Pancreas (tissue), 10 donors: ENCODE measurements around the gene UBAC2. TPM values are rescaled to one million over a fixed set of nuclear protein-coding genes. Genes with fewer than 3 reads are reported as not detected.

Experiments used
- ATAC-seq, 4 donors: fragments of 200-7000 bp; cut with Tn5 transposase; one replicate each; pipeline versions ENCODE4 v1.8.0 to v1.9.1; 2020; ENCODE audit warnings: mild to moderate bottlenecking in 4 of 4, moderate library complexity in 4 of 4
- DNase-seq, 6 donors: peaks; one replicate each; pipeline ENCODE4 v3.0.0-alpha.2; 2020
- FAIRE-seq: peaks from 2 replicates; lab custom pipeline; 2012; peaks lifted over from hg19 to GRCh38; lab: Jason Lieb, UNC
- H3K27ac ChIP-seq, 4 donors: fragments of 200-600 bp; sonication (generic); 1 replicate in 3 of 4; 2 replicates in 1 of 4; pipeline versions ENCODE4 v1.5.0 to v1.8.0; 2020
- H3K27me3 ChIP-seq, 4 donors: fragments of 200-600 bp; one replicate each; pipeline ENCODE4 v1.8.0; 2021
- H3K36me3 ChIP-seq, 3 donors: fragments of 200-600 bp; sonication (generic) in 1 of 3; one replicate each; pipeline versions ENCODE4 v1.5.0 to v1.8.0; 2020 to 2021
- H3K4me1 ChIP-seq, 3 donors: fragments of 200-600 bp; one replicate each; pipeline ENCODE4 v1.8.0; 2021
- H3K4me3 ChIP-seq, 4 donors: fragments of 200-600 bp; sonication (generic) in 2 of 4; one replicate each; pipeline versions ENCODE4 v1.5.0 to v1.8.0; 2020 to 2021
- H3K9me3 ChIP-seq, 4 donors: fragments of 200-600 bp; one replicate each; pipeline ENCODE4 v1.8.0; 2021
- WGBS, 2 donors: extraction: QIAGEN DNeasy Blood & Tissue Kit; methylation state at CpG; one replicate each; pipeline ENCODE4 v1.1.7; 2013; 5-methylcytosine and 5-hydroxymethylcytosine counted together
- intact Hi-C, 3 donors: fragments of 100-400 bp; cut with DNase I; formaldehyde crosslinking; loops; one replicate each; pipeline versions ENCODE4 v1.11.1 to v1.14.2; 2022
- polyA plus RNA-seq, 2 donors: library from polyadenylated mRNA; stranded (reverse); fragments of 200-250 nt; gene quantifications; one replicate each; pipeline ENCODE4 v1.2.3, GENCODE V29; 2013
- total RNA-seq, 6 donors: library from RNA; stranded (reverse); fragmentation: NEBNext Ultra II Directional in 4 of 6; extraction: Animal tissue kit (Norgen Biotek cat#: 25700) in 4 of 6; gene quantifications; one replicate each; pipeline versions ENCODE4 v1.2.1 to v1.2.4, GENCODE V29; 2021 to 2023
- TF ChIP-seq, protein P1 (sequence below), 4 donors: fragments of 200-600 bp; sonication (generic) in 3 of 4; IDR thresholded peaks; one replicate each; pipeline versions ENCODE4 v1.5.0 to v1.8.0; 2021; ENCODE audit warnings: antibody characterized with exemption in 4 of 4
- donor health status: healthy with polysubstance abuse.
- donor health status: DM: no; HTN: no; CAD: no; lungs with moderate emphysema.
- donor health status: DM: no; HTN: no; CAD: no.
- donor health status: control.
- donor health status: control.
- donor health status: Bipolar disorder and iron deficiency.
- donor health status: DM: yes; HTN: yes; CAD: no.
- donor health status: DM: no; HTN: no; CAD: no.
- donor health status: DM: no; HTN: no; CAD: no.
- donor health status: DM: yes; HTN: yes; CAD: no.

Gene UBAC2
- total and polyA plus RNA-seq, 8 donors: 17.5 to 29.5 (median 26.9) TPM

DNA sequence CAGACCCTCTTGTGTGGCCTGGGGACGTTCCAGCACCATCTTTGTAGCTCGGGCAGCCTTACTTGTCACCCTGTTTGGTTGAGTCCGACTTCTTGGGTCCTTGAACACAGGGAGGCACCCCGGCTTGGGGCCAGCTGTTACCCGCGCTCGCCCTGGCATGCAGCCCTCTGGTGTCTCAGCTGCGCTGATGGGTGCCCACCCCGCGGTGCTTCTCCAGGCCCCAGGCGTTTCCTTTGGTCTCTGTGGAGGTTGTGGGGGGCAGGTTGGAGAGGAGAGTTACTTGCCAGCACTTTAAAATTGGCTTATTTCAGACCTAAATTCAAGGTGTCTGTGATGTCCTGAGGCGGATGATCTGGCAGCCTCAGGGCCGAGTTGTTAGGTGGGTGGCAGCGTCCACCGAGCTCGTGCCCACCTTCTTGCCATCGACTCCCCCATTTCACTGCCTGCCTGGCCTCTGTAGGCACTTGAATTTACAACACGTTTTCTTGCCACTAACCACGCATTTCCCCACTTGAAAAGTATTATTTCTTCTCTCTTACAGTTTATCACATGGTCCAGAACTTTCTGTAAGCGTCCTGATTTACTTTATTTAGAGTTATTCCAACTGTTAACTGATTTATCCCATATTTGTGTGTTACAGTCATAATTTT lies 16.9 kb downstream of the UBAC2 start:
- no peak for FAIRE-seq

DNA sequence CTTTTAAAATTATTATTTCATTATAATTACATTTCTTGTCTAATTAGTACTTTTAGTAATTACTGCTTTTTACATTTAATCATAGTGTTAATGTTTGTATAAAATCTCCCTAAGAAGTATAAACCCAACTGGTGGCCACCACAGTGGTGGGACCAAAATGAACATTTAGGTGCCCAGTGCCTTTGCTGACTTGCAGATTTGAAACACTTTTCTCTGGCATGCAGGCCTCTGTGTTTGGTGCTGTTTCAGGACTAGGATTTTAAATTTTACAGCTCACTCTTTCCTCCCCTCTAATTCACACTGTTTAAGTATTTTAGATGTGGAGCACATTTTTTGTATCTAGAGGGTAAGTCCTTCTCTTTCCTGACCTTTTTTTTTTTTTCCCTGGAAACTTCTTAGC lies 17.5 kb downstream of the UBAC2 start:
- H3K36me3 ChIP-seq: no peaks in the 10 kb centered on the region
- no peak overlapping the region for H3K4me3 ChIP-seq
- H3K4me1 ChIP-seq: peaks cover 10 to 28% (median 10%) of the 10 kb centered on the region in 3 donors
- DNase-seq (no peak), ATAC-seq (peak in 2 of 4 donors; percentile 25 to 34), FAIRE-seq (no peak)
- H3K27me3 ChIP-seq: no peaks in the 10 kb centered on the region
- intact Hi-C loops: no loop called here
- TF ChIP-seq, protein P1, sequence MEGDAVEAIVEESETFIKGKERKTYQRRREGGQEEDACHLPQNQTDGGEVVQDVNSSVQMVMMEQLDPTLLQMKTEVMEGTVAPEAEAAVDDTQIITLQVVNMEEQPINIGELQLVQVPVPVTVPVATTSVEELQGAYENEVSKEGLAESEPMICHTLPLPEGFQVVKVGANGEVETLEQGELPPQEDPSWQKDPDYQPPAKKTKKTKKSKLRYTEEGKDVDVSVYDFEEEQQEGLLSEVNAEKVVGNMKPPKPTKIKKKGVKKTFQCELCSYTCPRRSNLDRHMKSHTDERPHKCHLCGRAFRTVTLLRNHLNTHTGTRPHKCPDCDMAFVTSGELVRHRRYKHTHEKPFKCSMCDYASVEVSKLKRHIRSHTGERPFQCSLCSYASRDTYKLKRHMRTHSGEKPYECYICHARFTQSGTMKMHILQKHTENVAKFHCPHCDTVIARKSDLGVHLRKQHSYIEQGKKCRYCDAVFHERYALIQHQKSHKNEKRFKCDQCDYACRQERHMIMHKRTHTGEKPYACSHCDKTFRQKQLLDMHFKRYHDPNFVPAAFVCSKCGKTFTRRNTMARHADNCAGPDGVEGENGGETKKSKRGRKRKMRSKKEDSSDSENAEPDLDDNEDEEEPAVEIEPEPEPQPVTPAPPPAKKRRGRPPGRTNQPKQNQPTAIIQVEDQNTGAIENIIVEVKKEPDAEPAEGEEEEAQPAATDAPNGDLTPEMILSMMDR (IDR thresholded peaks at IDR 0.05): no peak
- no peaks in the 10 kb centered on the region for H3K9me3 ChIP-seq
- H3K27ac ChIP-seq: peak overlapping the region in 1 of 4 donors; percentile 2

More for the DNA sequence above, 16.9 kb downstream of the UBAC2 start:
- TF ChIP-seq, protein P1 (IDR thresholded peaks at IDR 0.05): no peak
- Histone ChIP-seq H3K4me1 (peaks cover 10 to 28% (median 10%) of the 10 kb centered on the region in 3 donors), H3K36me3 (no peaks in the 10 kb centered on the region), H3K4me3 (no peak overlapping the region), H3K27me3 (no peaks in the 10 kb centered on the region), H3K9me3 (no peaks in the 10 kb centered on the region), H3K27ac (peak overlapping the region in 1 of 4 donors; percentile 2)
- DNase-seq (peak in 2 of 6 donors; percentile 32 to 62), ATAC-seq (peak in 2 of 4 donors; percentile 38 to 39)
- 55 to 67% methylated on average over 20 of the region's 20 CpGs for WGBS, 2 donors
- intact Hi-C loops: no loop called here

DNA sequence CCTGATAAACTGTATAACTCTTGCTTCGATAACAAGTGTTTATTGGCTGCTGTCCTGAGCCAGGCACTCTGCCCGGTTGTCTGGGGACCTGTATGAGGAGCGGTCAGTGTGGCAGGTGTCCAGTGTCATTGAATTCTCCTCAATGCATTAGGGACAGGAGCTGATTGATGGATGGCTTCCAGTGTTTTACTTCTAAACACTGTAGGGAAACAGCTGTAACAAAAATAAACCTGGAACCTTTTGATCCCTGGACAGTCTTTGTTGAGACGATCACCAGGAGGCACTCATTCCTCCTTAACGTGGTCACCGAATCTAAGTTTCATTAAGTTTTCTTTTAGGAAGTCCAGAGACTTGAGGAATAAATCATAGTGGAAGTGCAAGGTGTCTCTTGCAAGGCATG lies 17.9 kb downstream of the UBAC2 start:
- 7 to 12% methylated on average over 6 of the region's 6 CpGs for WGBS, 2 donors
- H3K36me3 ChIP-seq: no peaks in the 10 kb centered on the region
- ATAC-seq (peak; percentile 81 to 94 (median 88)), DNase-seq (peak; percentile 53 to 83 (median 76)), FAIRE-seq (no peak)
- H3K9me3 ChIP-seq: no peaks in the 10 kb centered on the region
- H3K27me3 ChIP-seq: no peaks in the 10 kb centered on the region
- H3K27ac ChIP-seq: peak overlapping the region in 1 of 4 donors; percentile 2
- TF ChIP-seq, protein P1 (IDR thresholded peaks at IDR 0.05): no peak
- no peak overlapping the region for H3K4me3 ChIP-seq
- peaks cover 10 to 28% (median 12%) of the 10 kb centered on the region in 3 donors for H3K4me1 ChIP-seq
- intact Hi-C loops: no loop called here

DNA sequence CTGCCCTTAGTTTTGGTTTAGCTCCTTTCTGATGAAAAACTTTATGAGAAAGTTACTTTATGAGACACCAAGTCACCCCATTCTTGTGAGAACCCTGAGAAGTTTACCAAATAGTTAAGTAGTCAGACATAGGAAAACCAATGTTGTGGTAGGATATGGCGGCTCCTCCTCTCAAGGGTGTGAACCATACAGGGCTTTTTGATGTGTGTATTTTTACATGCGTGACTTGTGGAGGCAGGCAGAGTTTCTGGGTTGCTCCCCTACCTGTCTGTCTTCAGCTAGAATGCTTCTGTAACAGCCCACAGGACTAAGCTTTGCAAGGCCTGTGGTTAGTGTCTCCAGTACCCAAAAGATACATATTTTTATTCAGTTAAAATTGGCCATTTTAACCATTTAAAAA lies 18.3 kb downstream of the UBAC2 start:
- H3K4me1 ChIP-seq: peaks cover 10 to 28% (median 16%) of the 10 kb centered on the region in 3 donors
- H3K9me3 ChIP-seq: no peaks in the 10 kb centered on the region
- intact Hi-C loops: no loop called here
- WGBS, 2 donors: 77 to 88% methylated on average over 2 of the region's 2 CpGs
- H3K36me3 ChIP-seq: no peaks in the 10 kb centered on the region
- TF ChIP-seq, protein P1 (IDR thresholded peaks at IDR 0.05): no peak
- ATAC-seq (peak in 2 of 4 donors; percentile 21 to 38), DNase-seq (no peak), FAIRE-seq (no peak)
- H3K27ac ChIP-seq: peak overlapping the region in 1 of 4 donors; percentile 2
- H3K4me3 ChIP-seq: no peak overlapping the region
- H3K27me3 ChIP-seq: no peaks in the 10 kb centered on the region
